KOPT-K1 (cell line): Measurements from ENCODE around the gene ERF.

ENCODE experiments used
- H3K27ac ChIP-seq: fragments of 200-600 bp; sonication (generic); 2 replicates; pipeline ENCODE4 v1.5.1; 2016; ENCODE audit warnings: antibody characterized with exemption, mild to moderate bottlenecking, low read depth, low read length; ENCODE audit not compliant: poor library complexity, severe bottlenecking
- H3K36me3 ChIP-seq: fragments of 200-600 bp; sonication (generic); 2 replicates; pipeline ENCODE4 v1.5.1; 2017; ENCODE audit warnings: antibody characterized with exemption, mild to moderate bottlenecking, low read length, moderate library complexity; ENCODE audit not compliant: insufficient read depth
- H3K9me3 ChIP-seq: fragments of 200-600 bp; sonication (generic); 2 replicates; pipeline ENCODE4 v1.5.1; 2017; ENCODE audit warnings: antibody characterized with exemption, low read length, mild to moderate bottlenecking; ENCODE audit not compliant: insufficient read depth, poor library complexity, severe bottlenecking

The ERF gene

DNA sequence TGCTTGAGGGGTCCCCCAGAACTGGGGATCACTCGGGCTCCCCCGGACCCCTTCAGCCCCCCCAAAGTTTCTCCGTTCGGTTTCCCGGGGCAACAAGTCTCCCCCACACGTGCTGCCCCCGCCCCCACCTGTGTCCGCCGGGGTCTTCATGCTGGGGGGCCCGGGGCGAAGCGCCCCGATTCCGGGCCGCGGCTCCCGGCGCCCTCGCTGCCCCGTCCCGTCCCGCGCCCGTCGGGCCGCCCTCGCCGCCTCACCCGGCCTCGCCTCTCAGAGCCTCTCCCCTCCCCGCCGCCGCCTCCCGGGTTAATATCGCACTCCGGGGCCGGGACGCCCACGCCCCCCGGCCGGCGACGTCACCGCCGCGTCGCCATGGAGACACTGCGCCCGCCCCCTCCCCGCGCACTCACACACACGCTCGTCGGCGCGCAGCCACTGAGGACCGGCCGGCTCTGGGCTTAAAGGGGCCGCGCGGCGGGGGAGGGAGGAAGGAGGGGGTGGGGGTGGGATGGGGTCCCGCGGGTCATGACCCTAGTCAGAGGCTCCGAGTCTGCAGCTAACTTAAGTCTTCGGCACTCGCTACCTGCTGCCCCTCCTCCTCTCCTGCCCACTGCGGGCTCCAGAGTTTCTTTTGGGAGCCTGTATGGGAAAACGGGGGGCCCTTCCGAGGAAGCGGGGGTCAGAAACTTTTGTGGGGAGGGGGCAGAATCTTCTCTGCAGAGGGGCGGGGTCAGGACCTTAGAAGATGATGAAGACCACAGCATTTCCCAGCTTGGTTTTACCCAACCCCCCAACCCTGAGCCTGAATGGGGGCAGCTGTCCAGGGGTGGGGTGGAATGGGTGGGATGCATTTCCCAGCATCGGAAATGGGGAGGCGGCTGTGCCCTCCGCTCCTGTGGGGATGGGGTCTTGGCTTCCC, at the start of gene ERF:
TSS of gene ERF (minus strand) at position 279 of the 916 bp plus-strand sequence. CDS start at position 150, 129 bp downstream.
- H3K36me3 ChIP-seq = peaks cover 8% of the 10 kb centered on the region; the same call in 1 of the 2 replicates
- H3K9me3 ChIP-seq = no peaks in the 10 kb centered on the region
- H3K27ac ChIP-seq = peak within 1 kb of the TSS; percentile 95

DNA sequence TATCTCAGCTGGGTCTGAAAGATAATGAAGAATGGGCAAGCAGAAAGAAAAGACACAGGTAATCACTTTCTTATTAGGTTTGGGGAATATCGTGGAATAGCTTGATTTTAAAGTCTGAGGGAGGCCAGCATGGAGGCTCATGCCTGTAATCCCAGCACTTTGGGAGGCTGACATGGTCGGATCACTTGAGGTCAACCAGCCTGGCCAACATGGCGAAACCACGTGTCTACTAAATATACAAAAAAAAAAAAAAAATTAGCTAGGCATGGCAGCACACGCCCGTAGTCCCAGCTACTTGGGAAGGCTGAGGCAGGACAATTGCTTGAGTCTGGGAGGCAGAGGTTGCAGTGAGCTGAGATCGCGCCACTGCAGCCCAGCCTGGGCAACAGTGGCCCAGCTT, 48.9 kb upstream of the ERF start:
- H3K36me3 ChIP-seq = peaks cover 9% of the 10 kb centered on the region
- H3K27ac ChIP-seq = no peak overlapping the region
- H3K9me3 ChIP-seq = no peaks in the 10 kb centered on the region

DNA sequence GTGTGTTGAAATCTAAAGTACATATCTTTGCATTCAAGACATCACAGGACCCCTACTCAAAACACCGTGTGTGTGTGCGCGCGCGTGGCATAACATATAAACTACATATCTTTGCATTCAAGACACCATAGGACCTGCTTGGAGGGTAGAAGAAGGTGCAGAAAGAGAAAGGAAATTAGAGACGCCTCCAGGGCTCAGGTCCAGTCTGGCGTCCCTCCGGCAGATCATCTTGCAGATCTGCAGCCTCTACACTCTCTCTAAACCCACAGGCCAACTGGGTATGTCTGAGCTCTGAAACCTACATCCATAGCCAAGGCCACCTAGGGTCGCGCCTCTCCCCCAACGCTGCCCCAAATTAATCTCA, 48.2 kb upstream of the ERF start:
- H3K9me3 ChIP-seq = no peaks in the 10 kb centered on the region
- H3K27ac ChIP-seq = peak overlapping the region; percentile 78
- H3K36me3 ChIP-seq = peaks cover 14% of the 10 kb centered on the region

DNA sequence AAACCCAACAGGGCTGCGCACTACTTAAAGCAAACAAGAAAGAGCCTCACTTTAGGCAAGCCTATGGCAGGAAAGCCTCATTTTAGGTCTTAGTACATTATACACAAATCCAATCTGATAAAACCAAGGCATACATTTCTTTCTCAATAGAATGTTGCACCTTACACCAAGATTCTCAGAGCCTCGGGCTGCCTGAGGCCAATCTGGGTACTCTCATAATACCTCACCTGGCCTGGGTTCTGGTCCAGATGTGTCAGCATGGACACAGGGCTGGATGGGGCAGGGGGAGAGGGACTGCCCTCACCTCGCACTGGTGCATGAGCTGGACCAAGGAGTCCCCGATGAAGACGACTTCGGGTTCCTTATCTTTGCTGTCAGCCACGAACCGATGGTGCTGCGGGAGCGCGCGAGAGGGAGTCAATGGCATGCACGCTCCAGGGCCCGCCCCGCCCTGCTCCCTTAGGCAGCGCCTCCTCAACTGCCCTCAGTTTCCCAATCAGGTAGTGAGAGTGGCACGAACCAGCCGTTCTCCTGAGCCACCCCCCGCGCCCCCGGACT, 46.8 kb upstream of the ERF start, which contains the start of gene PRR19:
TSS of gene PRR19 (plus strand) at position 487 of the 558 bp plus-strand sequence. CDS start 7,453 bp downstream, outside the sequence.
- H3K36me3 ChIP-seq = peaks cover 25% of the 10 kb centered on the region
- H3K27ac ChIP-seq = peak within 1 kb of the TSS; percentile 78
- H3K9me3 ChIP-seq = no peaks in the 10 kb centered on the region

DNA sequence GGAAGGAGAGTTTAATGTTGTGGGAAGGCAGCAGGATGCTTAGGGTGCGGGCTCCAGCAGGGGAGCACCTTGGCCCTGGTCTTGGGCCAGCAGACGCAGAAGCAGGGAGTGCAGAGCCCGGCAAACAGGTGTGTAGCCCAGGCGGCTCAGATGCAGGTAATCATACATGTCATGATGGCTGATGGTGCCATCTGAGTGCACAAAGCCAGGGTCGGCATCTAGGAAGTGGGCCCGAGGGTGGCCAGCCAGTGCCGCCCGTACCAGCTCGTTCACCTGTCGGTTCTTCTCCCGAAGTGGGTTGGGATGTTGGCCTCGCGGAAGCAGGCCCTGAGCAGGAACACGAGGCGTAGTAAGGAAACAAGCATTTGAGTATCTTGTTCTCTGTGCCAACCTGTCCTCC, 42.1 kb upstream of the ERF start:
- peaks cover 67% of the 10 kb centered on the region for H3K36me3 ChIP-seq
- no peaks in the 10 kb centered on the region for H3K9me3 ChIP-seq
- H3K27ac ChIP-seq = no peak overlapping the region

DNA sequence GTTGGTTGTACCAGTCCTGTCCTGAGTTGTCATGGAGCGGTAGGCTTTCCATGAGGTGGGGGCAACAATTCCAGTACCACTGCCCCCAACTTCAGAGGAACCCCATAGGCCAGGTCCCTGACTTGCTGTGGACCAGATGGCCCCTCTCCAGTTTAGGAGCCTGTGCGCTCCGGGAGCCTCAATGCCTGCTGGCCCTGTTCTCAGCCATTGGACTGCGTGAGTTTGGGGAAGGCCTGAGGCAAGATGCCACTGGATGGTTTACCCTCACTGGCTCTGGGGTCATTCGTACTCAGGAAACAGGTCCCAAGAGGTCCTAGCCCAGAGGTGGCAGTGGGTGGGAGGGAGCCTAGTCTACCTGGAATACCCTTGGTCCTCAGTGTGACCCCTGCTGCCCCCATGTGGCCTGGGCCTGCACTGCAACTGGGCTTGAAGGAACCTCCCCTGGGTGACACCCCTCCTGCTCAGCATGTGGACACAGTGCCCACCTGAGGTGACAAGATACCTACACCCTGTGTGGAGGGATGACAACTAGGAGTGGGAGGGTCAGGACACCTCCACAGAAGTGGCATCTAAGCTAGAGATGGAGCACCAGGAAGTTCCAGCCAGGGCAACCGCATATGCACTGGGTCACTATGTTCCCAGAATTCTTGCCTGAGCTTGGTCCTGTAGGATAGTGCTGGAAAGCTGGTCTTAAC, 41.0 kb upstream of the ERF start:
- H3K36me3 ChIP-seq = peaks cover 78% of the 10 kb centered on the region
- no peaks in the 10 kb centered on the region for H3K9me3 ChIP-seq
- H3K27ac ChIP-seq = no peak overlapping the region

DNA sequence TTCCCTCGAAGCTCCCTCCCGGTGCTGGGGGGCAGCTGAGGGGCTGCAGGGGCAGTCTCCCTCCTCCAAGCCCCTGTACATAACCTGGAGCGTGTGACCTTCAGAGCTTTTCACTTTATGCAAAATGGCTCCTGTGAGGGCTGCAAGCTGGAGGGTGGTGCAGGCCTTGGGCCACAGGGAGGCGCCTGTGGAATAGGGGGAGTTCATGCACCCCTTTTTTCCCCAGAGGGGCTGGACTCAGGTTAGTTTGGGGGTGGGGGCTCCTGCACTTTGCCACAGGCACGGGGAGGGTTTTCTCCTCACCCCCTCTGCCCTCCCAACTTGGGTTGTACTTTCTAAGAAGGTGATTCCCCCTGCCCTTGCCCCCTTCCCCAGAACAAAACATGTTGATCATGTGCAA, 40.4 kb upstream of the ERF start:
- Histone ChIP-seq H3K27ac (no peak overlapping the region), H3K36me3 (peaks cover 84% of the 10 kb centered on the region), H3K9me3 (no peaks in the 10 kb centered on the region)

DNA sequence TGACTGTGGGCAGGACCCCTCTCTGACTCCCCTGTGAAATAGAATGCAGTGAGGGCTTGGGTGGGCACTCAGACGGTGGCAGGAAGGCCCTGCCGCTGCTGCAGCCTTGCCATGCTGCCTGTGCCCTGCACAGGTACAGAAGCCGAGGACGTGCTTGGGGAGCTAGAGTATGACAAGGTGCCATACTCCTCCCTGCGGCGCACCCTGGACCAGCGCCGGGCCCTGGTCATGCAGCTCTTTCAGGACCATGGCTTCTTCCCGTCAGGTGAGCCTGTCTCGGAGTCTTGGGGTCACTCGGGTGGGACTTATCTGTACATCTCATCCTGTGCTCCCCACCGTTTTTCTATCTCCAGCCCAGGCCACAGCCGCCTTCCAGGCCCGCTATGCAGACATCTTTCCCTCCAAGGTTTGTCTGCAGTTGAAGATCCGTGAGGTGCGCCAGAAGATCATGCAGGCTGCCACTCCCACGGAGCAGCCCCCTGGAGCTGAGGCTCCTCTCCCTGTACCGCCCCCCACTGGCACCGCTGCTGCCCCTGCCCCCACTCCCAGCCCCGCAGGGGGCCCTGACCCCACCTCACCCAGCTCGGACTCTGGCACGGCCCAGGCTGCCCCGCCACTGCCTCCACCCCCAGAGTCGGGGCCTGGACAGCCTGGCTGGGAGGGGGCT, 39.7 kb upstream of the ERF start:
- Histone ChIP-seq H3K36me3 (peaks cover 85% of the 10 kb centered on the region), H3K27ac (no peak overlapping the region), H3K9me3 (no peaks in the 10 kb centered on the region)

DNA sequence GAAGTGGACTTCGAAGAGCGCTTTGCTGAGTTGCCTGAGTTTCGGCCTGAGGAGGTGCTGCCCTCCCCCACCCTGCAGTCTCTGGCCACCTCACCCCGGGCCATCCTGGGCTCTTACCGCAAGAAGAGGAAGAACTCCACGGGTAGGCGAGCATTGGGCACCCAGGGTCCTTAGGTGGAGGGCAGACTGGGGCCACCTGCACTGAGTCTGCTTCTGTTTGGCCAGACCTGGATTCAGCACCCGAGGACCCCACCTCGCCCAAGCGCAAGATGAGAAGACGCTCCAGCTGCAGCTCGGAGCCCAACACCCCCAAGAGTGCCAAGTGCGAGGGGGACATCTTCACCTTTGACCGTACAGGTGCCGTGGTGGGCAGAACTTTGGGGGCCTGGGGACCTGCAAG, 39.0 kb upstream of the ERF start:
- H3K36me3 ChIP-seq = peaks cover 89% of the 10 kb centered on the region
- H3K9me3 ChIP-seq = no peaks in the 10 kb centered on the region
- no peak overlapping the region for H3K27ac ChIP-seq

DNA sequence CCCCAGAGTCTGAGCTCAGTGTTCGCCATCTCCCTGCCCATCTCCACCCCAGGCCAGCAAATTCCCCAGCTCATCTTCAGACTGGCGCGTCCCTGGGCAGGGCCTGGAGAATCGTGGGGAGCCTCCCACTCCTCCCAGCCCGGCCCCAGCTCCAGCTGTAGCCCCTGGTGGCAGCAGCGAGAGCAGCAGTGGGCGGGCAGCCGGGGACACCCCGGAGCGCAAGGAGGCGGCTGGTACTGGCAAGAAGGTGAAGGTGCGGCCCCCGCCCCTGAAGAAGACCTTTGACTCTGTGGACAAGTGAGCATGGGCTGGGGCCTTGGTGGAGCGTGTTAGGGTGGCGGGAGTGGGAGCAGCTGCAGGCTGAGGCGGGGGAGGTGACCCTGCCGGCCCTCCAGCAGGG, 38.6 kb upstream of the ERF start:
- no peaks in the 10 kb centered on the region for H3K9me3 ChIP-seq
- H3K27ac ChIP-seq = no peak overlapping the region
- H3K36me3 ChIP-seq = peaks cover 93% of the 10 kb centered on the region

DNA sequence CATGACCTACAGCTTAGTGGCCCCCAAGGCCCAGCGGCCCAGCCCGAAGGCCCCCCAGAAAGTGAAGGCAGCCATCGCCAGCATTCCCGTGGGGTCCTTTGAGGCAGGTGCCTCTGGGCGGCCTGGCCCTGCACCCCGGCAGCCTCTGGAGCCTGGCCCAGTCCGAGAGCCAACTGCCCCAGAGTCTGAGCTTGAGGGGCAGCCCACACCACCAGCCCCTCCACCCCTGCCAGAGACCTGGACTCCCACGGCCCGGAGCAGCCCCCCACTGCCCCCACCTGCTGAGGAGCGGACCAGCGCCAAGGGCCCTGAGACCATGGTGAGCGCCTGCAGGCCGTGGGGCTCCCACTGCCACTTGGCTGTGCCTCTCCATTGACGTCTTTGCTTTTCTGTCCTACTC, 38.0 kb upstream of the ERF start:
- H3K36me3 ChIP-seq = peaks cover 93% of the 10 kb centered on the region
- no peaks in the 10 kb centered on the region for H3K9me3 ChIP-seq
- H3K27ac ChIP-seq = no peak overlapping the region

DNA sequence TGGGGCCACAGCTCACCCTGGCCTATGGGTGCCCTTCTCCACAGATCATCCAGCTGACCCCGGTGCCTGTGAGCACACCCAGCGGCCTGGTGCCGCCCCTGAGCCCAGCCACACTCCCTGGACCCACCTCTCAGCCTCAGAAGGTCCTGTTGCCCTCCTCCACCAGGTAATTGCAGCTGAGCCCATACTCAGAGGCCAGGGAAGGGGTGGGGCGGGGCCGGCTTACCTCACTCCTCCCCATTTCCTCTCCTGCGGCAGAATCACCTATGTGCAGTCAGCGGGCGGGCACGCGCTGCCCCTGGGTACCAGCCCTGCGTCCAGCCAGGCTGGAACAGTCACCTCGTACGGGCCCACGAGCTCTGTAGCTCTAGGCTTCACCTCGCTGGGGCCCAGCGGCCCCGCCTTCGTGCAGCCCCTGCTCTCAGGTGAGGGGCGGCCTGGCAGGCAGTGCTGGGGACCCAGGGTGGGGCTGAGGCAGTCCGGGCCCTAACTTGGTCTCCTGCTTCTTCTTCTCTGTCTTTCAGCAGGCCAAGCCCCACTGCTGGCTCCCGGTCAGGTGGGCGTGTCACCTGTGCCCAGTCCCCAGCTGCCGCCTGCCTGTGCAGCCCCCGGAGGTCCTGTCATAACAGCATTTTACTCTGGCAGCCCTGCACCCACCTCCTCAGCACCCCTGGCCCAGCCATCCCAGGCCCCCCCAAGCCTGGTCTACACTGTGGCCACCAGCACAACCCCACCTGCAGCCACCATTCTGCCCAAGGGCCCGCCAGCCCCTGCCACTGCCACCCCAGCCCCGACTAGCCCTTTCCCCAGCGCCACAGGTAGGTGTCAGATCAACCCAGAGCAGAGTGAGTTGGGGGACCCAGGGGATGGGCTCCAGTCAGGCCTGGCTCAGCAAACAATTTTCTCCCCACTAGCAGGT, 37.4 kb upstream of the ERF start:
- Histone ChIP-seq H3K36me3 (peaks cover 95% of the 10 kb centered on the region), H3K9me3 (no peaks in the 10 kb centered on the region), H3K27ac (no peak overlapping the region)

DNA sequence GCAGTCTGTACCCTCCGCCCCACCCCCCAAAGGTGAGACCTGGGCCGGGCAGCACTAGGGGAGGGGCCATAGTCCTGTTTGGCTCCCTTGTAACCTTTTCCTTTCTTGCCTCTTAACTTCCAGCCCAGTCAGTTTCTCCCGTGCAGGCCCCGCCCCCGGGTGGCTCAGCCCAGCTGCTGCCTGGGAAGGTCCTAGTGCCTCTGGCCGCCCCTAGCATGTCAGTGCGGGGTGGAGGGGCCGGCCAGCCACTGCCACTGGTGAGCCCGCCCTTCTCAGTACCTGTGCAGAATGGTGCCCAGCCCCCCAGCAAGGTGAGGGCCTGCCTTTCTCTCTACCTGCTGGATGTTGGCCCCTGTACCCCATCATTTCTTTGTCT, 36.5 kb upstream of the ERF start:
- Histone ChIP-seq H3K27ac (no peak overlapping the region), H3K36me3 (peaks cover 94% of the 10 kb centered on the region), H3K9me3 (no peaks in the 10 kb centered on the region)
